ENCODE measurements around the gene RAB3GAP1. TPM values are rescaled to one million over a fixed set of nuclear protein-coding genes. Genes with fewer than 3 reads are reported as not detected.

The RAB3GAP1 gene
- total RNA-seq, 1 experiment from 2014 or later, result 50.6 TPM

DNA sequence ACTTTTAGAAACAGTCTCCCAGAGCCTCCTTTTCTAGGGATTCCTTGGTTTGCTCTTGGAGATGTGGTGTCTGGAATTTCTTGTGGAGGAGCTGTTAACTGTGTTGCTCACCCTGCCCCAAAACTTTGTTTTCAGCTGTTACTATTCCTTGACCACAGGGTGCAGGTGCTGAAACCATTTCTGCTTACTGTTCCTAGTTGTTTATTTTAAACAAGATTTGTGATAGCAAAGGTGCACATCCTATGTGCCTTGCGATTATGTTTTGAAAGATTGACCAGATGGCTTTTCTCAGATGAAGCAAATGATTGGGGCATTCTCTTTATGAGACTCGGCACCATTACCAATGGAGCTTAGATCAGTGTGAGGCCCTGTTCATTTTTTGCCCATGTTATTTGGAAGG, 111.2 kb downstream of the RAB3GAP1 start:
- no peaks in the 10 kb centered on the region for H3K27me3 Mint-ChIP-seq (ENCODE audit: unreplicated experiment)
- no peaks in the 10 kb centered on the region for H3K9me3 Mint-ChIP-seq (ENCODE audit: low read depth, unreplicated experiment)
- peaks cover 16% of the 10 kb centered on the region for H3K36me3 Mint-ChIP-seq (ENCODE audit: insufficient read depth, unreplicated experiment)
- no peak for DNase-seq
- TF ChIP-seq, protein P1, sequence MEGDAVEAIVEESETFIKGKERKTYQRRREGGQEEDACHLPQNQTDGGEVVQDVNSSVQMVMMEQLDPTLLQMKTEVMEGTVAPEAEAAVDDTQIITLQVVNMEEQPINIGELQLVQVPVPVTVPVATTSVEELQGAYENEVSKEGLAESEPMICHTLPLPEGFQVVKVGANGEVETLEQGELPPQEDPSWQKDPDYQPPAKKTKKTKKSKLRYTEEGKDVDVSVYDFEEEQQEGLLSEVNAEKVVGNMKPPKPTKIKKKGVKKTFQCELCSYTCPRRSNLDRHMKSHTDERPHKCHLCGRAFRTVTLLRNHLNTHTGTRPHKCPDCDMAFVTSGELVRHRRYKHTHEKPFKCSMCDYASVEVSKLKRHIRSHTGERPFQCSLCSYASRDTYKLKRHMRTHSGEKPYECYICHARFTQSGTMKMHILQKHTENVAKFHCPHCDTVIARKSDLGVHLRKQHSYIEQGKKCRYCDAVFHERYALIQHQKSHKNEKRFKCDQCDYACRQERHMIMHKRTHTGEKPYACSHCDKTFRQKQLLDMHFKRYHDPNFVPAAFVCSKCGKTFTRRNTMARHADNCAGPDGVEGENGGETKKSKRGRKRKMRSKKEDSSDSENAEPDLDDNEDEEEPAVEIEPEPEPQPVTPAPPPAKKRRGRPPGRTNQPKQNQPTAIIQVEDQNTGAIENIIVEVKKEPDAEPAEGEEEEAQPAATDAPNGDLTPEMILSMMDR (IDR thresholded peaks at IDR 0.05; ENCODE audit: unreplicated experiment), result no peak
- no peak overlapping the region for H3K27ac Mint-ChIP-seq (ENCODE audit: unreplicated experiment)
- CTCF ChIA-PET, result no interaction called here
- no TSS peak for BruUV-seq (replicated peaks)
- no peaks in the 10 kb centered on the region for H3K4me1 Mint-ChIP-seq (ENCODE audit: low read depth, unreplicated experiment)
- intact Hi-C loops (cut with micrococcal nuclease; ENCODE audit: unreplicated experiment), result loop anchor here (10.0 kb wide), 1 partner anchor 159 kb away; no protein-coding TSS in a partner anchor
- H3K4me3 Mint-ChIP-seq (ENCODE audit: low read depth, unreplicated experiment), result no peak overlapping the region

GRCh38 chr2:135163901-135164300, 111.8 kb downstream of the RAB3GAP1 start:
- Mint-ChIP-seq H3K4me1 (ENCODE audit: low read depth, unreplicated experiment) (no peaks in the 10 kb centered on the region), H3K4me3 (ENCODE audit: low read depth, unreplicated experiment) (no peak overlapping the region), H3K9me3 (ENCODE audit: low read depth, unreplicated experiment) (no peaks in the 10 kb centered on the region), H3K27ac (ENCODE audit: unreplicated experiment) (no peak overlapping the region), H3K36me3 (ENCODE audit: insufficient read depth, unreplicated experiment) (peaks cover 21% of the 10 kb centered on the region), H3K27me3 (ENCODE audit: unreplicated experiment) (no peaks in the 10 kb centered on the region)
- no TSS peak for BruUV-seq (replicated peaks)
- DNase-seq, result no peak
- TF ChIP-seq, protein P1 (IDR thresholded peaks at IDR 0.05; ENCODE audit: unreplicated experiment), result no peak
- intact Hi-C loops (cut with micrococcal nuclease; ENCODE audit: unreplicated experiment), result loop anchor here (10.0 kb wide), 1 partner anchor 159 kb away; no protein-coding TSS in a partner anchor
- CTCF ChIA-PET, result no interaction called here

DNA sequence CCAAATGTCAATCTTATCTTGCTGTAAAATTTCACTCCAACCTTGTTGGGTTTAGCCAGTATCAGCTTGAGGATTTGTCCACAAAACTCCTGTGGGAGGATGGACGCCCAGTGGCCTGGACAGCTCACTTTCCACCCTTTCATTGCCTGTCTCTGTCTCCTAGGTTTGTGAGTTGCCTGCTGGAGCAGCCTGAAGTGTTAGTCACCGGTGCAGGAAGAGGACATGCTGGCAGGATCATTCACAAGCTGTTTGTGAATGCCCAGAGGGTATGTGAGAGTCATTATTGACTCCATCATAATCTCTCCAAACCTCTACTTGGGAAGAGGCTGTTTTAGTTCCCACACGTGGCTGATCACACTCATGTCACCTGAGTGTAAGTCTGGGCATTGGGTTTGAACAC, 112.3 kb downstream of the RAB3GAP1 start:
- TF ChIP-seq, protein P1 (IDR thresholded peaks at IDR 0.05; ENCODE audit: unreplicated experiment), result no peak
- no TSS peak for BruUV-seq (replicated peaks)
- H3K27me3 Mint-ChIP-seq (ENCODE audit: unreplicated experiment), result no peaks in the 10 kb centered on the region
- CTCF ChIA-PET, result no interaction called here
- intact Hi-C loops (cut with micrococcal nuclease; ENCODE audit: unreplicated experiment), result loop anchor here (10.0 kb wide), 1 partner anchor 160 kb away; no protein-coding TSS in a partner anchor
- H3K9me3 Mint-ChIP-seq (ENCODE audit: low read depth, unreplicated experiment), result no peaks in the 10 kb centered on the region
- no peak overlapping the region for H3K27ac Mint-ChIP-seq (ENCODE audit: unreplicated experiment)
- H3K36me3 Mint-ChIP-seq (ENCODE audit: insufficient read depth, unreplicated experiment), result peaks cover 25% of the 10 kb centered on the region
- no peak overlapping the region for H3K4me3 Mint-ChIP-seq (ENCODE audit: low read depth, unreplicated experiment)
- H3K4me1 Mint-ChIP-seq (ENCODE audit: low read depth, unreplicated experiment), result no peaks in the 10 kb centered on the region
- DNase-seq, result peak; percentile 5

DNA sequence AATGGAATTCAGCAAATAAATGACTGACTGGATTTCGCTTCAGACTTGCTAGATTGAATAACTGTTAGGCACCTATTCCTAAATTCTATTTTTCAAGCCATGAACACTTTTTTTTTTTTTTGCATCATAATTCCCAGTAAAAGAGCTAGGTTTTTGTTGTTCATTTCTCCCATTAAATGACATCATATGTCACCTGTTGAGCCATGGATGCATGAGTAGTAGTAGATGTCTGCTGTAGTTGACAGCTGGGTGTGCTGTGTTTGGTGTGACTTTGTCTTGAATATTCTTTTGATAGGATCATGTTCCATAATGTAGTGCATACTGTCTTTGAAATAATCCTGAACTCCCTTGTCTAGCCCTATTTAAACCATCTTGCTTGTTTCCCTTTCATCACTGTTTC, 115.2 kb downstream of the RAB3GAP1 start:
- no peak for DNase-seq
- H3K27me3 Mint-ChIP-seq (ENCODE audit: unreplicated experiment), result no peaks in the 10 kb centered on the region
- no peaks in the 10 kb centered on the region for H3K9me3 Mint-ChIP-seq (ENCODE audit: low read depth, unreplicated experiment)
- no peaks in the 10 kb centered on the region for H3K4me1 Mint-ChIP-seq (ENCODE audit: low read depth, unreplicated experiment)
- H3K27ac Mint-ChIP-seq (ENCODE audit: unreplicated experiment), result no peak overlapping the region
- CTCF ChIA-PET, result no interaction called here
- TF ChIP-seq, protein P1 (IDR thresholded peaks at IDR 0.05; ENCODE audit: unreplicated experiment), result no peak
- intact Hi-C loops (cut with micrococcal nuclease; ENCODE audit: unreplicated experiment), result loop anchor here (10.0 kb wide), 1 partner anchor 162 kb away; no protein-coding TSS in a partner anchor
- peaks cover 28% of the 10 kb centered on the region for H3K36me3 Mint-ChIP-seq (ENCODE audit: insufficient read depth, unreplicated experiment)
- H3K4me3 Mint-ChIP-seq (ENCODE audit: low read depth, unreplicated experiment), result no peak overlapping the region
- no TSS peak for BruUV-seq (replicated peaks)
